Keratinocyte (primary cell): Measurements from ENCODE around the gene MAGEA8.

Source experiments
- CTCF ChIP-seq, 3 experiments: IDR thresholded peaks in 1 of 3; conservative IDR thresholded peaks in 1 of 3; optimal IDR thresholded peaks in 1 of 3; 2 replicates in 2 of 3; 3 replicates in 1 of 3; pipeline versions ENCODE3 to v1.5.1; 2011; ENCODE audit warnings: low read length in 3 of 3, mild to moderate bottlenecking in 3 of 3, moderate library complexity in 2 of 3, control low read depth in 1 of 3, inconsistent platforms in 1 of 3; ENCODE audit not compliant: insufficient read depth in 2 of 3; ENCODE audit errors: extremely low read depth in 1 of 3
- EZH2 ChIP-seq: IDR thresholded peaks from one replicate; pipeline ENCODE4 v1.6.1; 2012; ENCODE audit warnings: inconsistent platforms, mild to moderate bottlenecking, low read length, moderate library complexity

DNA sequence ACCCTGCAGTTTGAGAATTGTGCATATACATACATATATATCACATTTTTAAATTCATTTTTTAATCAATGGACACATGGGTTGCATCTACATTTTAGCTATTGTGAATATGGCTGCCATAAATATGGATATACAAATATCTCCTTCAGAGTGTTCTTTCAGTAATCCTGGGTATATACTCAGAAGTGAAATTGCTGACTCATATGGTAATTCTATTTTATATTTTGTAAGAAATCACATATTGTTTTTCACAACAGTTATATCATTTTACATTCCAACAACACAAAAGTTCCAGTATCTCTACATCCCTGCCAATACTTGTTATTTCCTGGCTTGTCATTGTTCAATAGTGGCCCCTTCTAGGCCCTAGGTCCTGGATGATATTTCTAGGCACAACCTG lies 27.7 kb downstream of the MAGEA8 start:
- TF ChIP-seq EZH2, result no peak
- no peak for TF ChIP-seq CTCF (optimal IDR thresholded peaks at IDR 0.05 in 1 of 3, IDR thresholded peaks at IDR 0.05 in 1 of 3, conservative IDR thresholded peaks at IDR 0.05 in 1 of 3; ENCODE audit: extremely low read depth in 1 of 3, insufficient read depth in 2 of 3, low read length in 3 of 3)
